HG03159 (cell line): ENCODE results near the gene TCF15.

Source experiments
- ATAC-seq: cut with Tn5 transposase; IDR thresholded peaks from one replicate; pipeline ENCODE4 v1.9.1; 2021; ENCODE audit warnings: mild to moderate bottlenecking, moderate library complexity; ENCODE audit not compliant: unreplicated experiment

The TCF15 gene

GRCh38 chr20:558117-558516 lies 52.0 kb downstream of the TCF15 start:
- ATAC-seq: no peak

- ATAC-seq: no peak
Observed at GRCh38 chr20:556984-557383, 53.1 kb downstream of the TCF15 start.

DNA sequence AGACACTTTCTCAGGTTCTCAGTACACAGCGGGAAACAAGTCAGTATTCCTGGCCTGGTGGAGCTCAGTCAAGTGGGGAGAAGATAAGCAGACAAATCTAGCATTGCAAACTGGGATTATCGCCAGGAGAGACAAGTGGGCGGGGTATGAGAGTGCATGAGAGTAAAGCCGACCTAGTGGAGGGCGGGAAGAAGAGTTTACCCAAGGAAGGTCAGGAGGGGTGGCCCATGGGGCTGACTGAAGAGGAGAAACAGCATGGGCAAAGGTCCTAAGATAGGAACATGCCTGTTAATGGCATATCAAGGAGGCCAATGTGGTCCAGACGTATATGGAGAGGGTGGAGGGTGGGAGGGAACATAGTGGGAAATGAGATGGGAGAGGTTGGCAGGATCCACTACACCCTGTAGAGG lies 54.1 kb downstream of the TCF15 start:
- ATAC-seq: no peak
